ENCODE measurements around the gene EGFR. TPM values are rescaled to one million over a fixed set of nuclear protein-coding genes. Genes with fewer than 3 reads are reported as not detected.

The EGFR gene
- total and polyA plus RNA-seq, 7 donors: 3.6 to 61.5 (median 35.6) TPM

- H3K4me1 ChIP-seq: peaks cover 0 to 19% (median 10%) of the 10 kb centered on the region in 4 donors
- 1% methylated on average over 78 to 80 of the region's 80 CpGs for WGBS, 2 donors
- H3K27me3 ChIP-seq: peaks cover 0 to 12% (median 4%) of the 10 kb centered on the region in 3 donors
- peak overlapping the region; percentile 51 to 73 (median 59) for H3K27ac ChIP-seq
- peak; percentile 91 for DNase-seq
- no peak for TF ChIP-seq POLR2A (IDR thresholded peaks at IDR 0.05)
- peak; percentile 71 to 91 (median 78) for TF ChIP-seq CTCF (IDR thresholded peaks at IDR 0.05)
- TF ChIP-seq POLR2AphosphoS5 (IDR thresholded peaks at IDR 0.05): peak in 1 of 4 donors; percentile 16
- no peak for TF ChIP-seq EP300 (IDR thresholded peaks at IDR 0.05)
- H3K4me3 ChIP-seq: peak overlapping the region; percentile 36 to 68 (median 60)
- intact Hi-C loops (cut with DNase I): loop anchor here (1.0 to 10.0 kb wide), 6 partner anchors 60 to 481 kb away; partner anchors contain the start of gene EGFR
- H3K9me3 ChIP-seq: no peaks in the 10 kb centered on the region
- H3K36me3 ChIP-seq: no peaks in the 10 kb centered on the region
Observed at GRCh38 chr7:55254596-55255495, 236.0 kb downstream of the EGFR start.

- intact Hi-C loops (cut with DNase I): loop anchor here (1.0 to 10.0 kb wide), 5 partner anchors 61 to 467 kb away; partner anchors contain the start of gene EGFR
- Histone ChIP-seq H3K27ac (peak overlapping the region; percentile 51 to 73 (median 59)), H3K9me3 (no peaks in the 10 kb centered on the region), H3K4me1 (peaks cover 0 to 19% (median 10%) of the 10 kb centered on the region in 4 donors), H3K27me3 (peaks cover 0 to 12% (median 4%) of the 10 kb centered on the region in 3 donors), H3K4me3 (peak overlapping the region; percentile 36 to 68 (median 60)), H3K36me3 (no peaks in the 10 kb centered on the region)
- TF ChIP-seq POLR2AphosphoS5 (IDR thresholded peaks at IDR 0.05) (peak in 3 of 4 donors; percentile 23 to 53 (median 41)), POLR2A (IDR thresholded peaks at IDR 0.05) (no peak), CTCF (IDR thresholded peaks at IDR 0.05) (peak; percentile 81 to 89 (median 87))
- DNase-seq: peak; percentile 92
- WGBS, 2 donors: 23% methylated on average over 43 of the region's 43 CpGs
Observed at GRCh38 chr7:55255496-55256445, 237.0 kb downstream of the EGFR start.

GRCh38 chr7:55258631-55259030 lies 239.8 kb downstream of the EGFR start:
- peaks cover 0 to 19% (median 10%) of the 10 kb centered on the region in 4 donors for H3K4me1 ChIP-seq
- no peak overlapping the region for H3K4me3 ChIP-seq
- H3K27me3 ChIP-seq: peaks cover 0 to 12% (median 3%) of the 10 kb centered on the region in 3 donors
- no peak overlapping the region for H3K27ac ChIP-seq
- TF ChIP-seq CTCF (IDR thresholded peaks at IDR 0.05) (no peak), POLR2A (IDR thresholded peaks at IDR 0.05) (no peak), POLR2AphosphoS5 (IDR thresholded peaks at IDR 0.05) (no peak), EP300 (IDR thresholded peaks at IDR 0.05) (no peak)
- DNase-seq: no peak
- 80 to 84% methylated on average over 9 of the region's 9 CpGs for WGBS, 2 donors
- no peaks in the 10 kb centered on the region for H3K36me3 ChIP-seq
- intact Hi-C loops (cut with DNase I): loop anchor here (10.0 kb wide), 3 partner anchors 64 to 194 kb away; no protein-coding TSS in a partner anchor
- H3K9me3 ChIP-seq: no peaks in the 10 kb centered on the region

- Histone ChIP-seq H3K36me3 (no peaks in the 10 kb centered on the region), H3K4me3 (no peak overlapping the region), H3K4me1 (peaks cover 0 to 9% (median 3%) of the 10 kb centered on the region in 4 donors), H3K27me3 (peaks cover 0 to 4% (median 0%) of the 10 kb centered on the region in 3 donors), H3K9me3 (no peaks in the 10 kb centered on the region), H3K27ac (no peak overlapping the region)
- no peak for DNase-seq
- intact Hi-C loops (cut with DNase I): no loop called here
- TF ChIP-seq POLR2A (IDR thresholded peaks at IDR 0.05) (no peak), POLR2AphosphoS5 (IDR thresholded peaks at IDR 0.05) (no peak), EP300 (IDR thresholded peaks at IDR 0.05) (no peak), CTCF (IDR thresholded peaks at IDR 0.05) (no peak)
- WGBS, 2 donors: 80 to 83% methylated on average over 9 of the region's 9 CpGs
Observed at GRCh38 chr7:55260171-55260570, 241.4 kb downstream of the EGFR start.

Data from sigmoid colon (tissue), 7 donors.